Hepatocyte (in vitro differentiated cells): Measurements from ENCODE around the gene C14orf119. TPM values are rescaled to one million over a fixed set of nuclear protein-coding genes. Genes with fewer than 3 reads are reported as not detected.

Source experiments
- DNase-seq: peaks from one replicate; pipeline ENCODE4 v3.0.0-alpha.2; 2016; ENCODE audit warnings: low spot score
- H2AFZ ChIP-seq: fragments of 200-600 bp; sonication (generic); 2 replicates; pipeline ENCODE4 v1.6.0; 2016; ENCODE audit warnings: antibody characterized with exemption, mild to moderate bottlenecking
- H3K27ac ChIP-seq: fragments of 200-600 bp; sonication (generic); 2 replicates; pipeline ENCODE4 v1.5.1; 2016; ENCODE audit warnings: mild to moderate bottlenecking
- H3K27me3 ChIP-seq: fragments of 200-600 bp; sonication (generic); 2 replicates; pipeline ENCODE4 v1.6.1; 2016
- H3K36me3 ChIP-seq: fragments of 200-600 bp; sonication (generic); replicated peaks from 2 replicates; pipeline ENCODE4 v1.5.1; 2016; ENCODE audit warnings: low read depth; ENCODE audit not compliant: insufficient read depth
- H3K4me1 ChIP-seq: fragments of 200-600 bp; sonication (generic); 2 replicates; pipeline ENCODE4 v1.5.1; 2016; ENCODE audit warnings: mild to moderate bottlenecking, moderate library complexity; ENCODE audit not compliant: insufficient read depth
- H3K4me2 ChIP-seq: fragments of 200-600 bp; sonication (generic); 2 replicates; pipeline ENCODE4 v1.6.0; 2016
- H3K4me3 ChIP-seq: fragments of 200-600 bp; sonication (generic); 2 replicates; pipeline ENCODE4 v1.5.1; 2016; ENCODE audit warnings: mild to moderate bottlenecking
- H3K79me2 ChIP-seq: fragments of 200-600 bp; sonication (generic); 2 replicates; pipeline ENCODE4 v1.6.0; 2017; ENCODE audit warnings: mild to moderate bottlenecking
- H3K9me2 ChIP-seq: fragments of 200-600 bp; sonication (generic); replicated peaks from 2 replicates; pipeline ENCODE4 v1.6.0; 2017; ENCODE audit warnings: mild to moderate bottlenecking; ENCODE audit not compliant: insufficient read depth
- H3K9me3 ChIP-seq: fragments of 200-600 bp; sonication (generic); 2 replicates; pipeline ENCODE4 v1.5.1; 2016; ENCODE audit warnings: low read depth, mild to moderate bottlenecking
- H4K20me1 ChIP-seq: fragments of 200-600 bp; sonication (generic); 2 replicates; pipeline ENCODE4 v1.6.0; 2016; ENCODE audit warnings: mild to moderate bottlenecking; ENCODE audit not compliant: insufficient read depth, poor library complexity, severe bottlenecking
- EZH2 ChIP-seq: fragments of 200-600 bp; sonication (generic); IDR thresholded peaks from 2 replicates; pipeline ENCODE4 v1.6.1; 2016; ENCODE audit warnings: antibody characterized with exemption, mild to moderate bottlenecking, borderline replicate concordance
- EZH2phosphoT487 ChIP-seq: fragments of 200-600 bp; sonication (generic); IDR thresholded peaks from one replicate; pipeline ENCODE4 v1.6.1; 2018; ENCODE audit warnings: antibody characterized with exemption, mild to moderate bottlenecking, low read depth, moderate library complexity; ENCODE audit not compliant: unreplicated experiment, severe bottlenecking
- WGBS: methylation state at CpG from one replicate; pipeline ENCODE4 v1.1.6; 2016; ENCODE audit warnings: low lambda C conversion rate; ENCODE audit errors: missing lambda C conversion rate; 5-methylcytosine and 5-hydroxymethylcytosine counted together
- polyA plus RNA-seq: library from polyadenylated mRNA; unstranded; fragments of >200 nt; fragmentation: Nextera tagmentation; extraction: Ambion mirVana; gene quantifications from 2 replicates; pipeline ENCODE4 v1.2.1, GENCODE V29; 2016
- total RNA-seq: library from RNA; depleted of rRNA; stranded (reverse); fragments of >200 nt; gene quantifications from 2 replicates; pipeline ENCODE4 v1.2.3, GENCODE V29; 2014
- TF ChIP-seq, protein P1 (sequence below): fragments of 200-600 bp; sonication (generic); IDR thresholded peaks from 2 replicates; pipeline ENCODE4 v1.5.1; 2016; ENCODE audit warnings: antibody characterized with exemption, mild to moderate bottlenecking; ENCODE audit not compliant: poor library complexity

C14orf119 gene, protein sequence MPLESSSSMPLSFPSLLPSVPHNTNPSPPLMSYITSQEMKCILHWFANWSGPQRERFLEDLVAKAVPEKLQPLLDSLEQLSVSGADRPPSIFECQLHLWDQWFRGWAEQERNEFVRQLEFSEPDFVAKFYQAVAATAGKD
- total RNA-seq (47.7 and 64.9 TPM in 2 replicates), polyA plus RNA-seq (118 and 146 TPM in 2 replicates)

DNA sequence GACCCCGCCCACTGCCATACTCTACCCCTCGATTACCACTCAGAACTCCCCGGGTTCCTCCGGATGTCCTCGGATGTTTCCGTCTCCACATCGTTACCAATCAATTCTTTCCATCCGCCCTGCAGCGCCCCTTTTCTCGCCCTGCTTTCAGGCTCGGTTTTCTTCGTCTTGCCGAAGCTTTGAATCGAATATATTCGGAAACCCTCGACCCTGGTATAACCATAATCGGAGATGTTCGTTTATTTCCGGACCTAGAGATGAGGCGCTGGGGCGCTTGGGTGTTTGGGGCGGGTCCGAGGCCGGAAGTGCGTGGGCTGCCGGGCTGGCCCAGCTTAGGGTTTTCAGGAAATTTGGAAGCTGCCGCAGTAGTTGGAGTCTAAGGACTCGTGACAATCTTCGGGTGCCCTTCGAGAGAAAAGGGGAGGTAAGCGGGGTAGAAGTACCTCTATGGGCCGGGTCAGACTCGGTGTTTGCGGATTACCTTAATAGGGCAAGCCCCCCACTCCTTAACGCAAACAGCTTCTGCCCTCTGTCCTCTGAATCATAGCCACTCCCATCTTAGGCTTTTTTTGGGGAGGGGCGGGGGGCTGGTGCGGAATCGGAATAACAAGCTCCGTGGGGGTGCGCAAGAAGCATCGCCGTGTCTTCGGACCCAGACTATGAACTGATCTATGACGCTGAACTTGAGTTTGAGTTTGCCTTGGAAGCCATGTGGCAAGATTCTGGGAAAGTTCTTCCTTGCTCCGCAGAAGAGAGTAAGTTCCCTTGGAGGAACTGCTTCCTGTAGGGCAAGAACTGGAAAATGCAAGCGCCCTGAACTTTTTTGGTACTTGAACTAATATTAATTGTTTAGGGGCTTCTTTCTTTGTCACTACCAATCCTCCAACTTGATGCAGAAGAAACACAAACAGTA, at the start of gene C14orf119:
C14orf119 (plus strand) TSS at position 310 of the 913 bp plus-strand sequence. CDS start 2,154 bp downstream, outside the sequence.
- Histone ChIP-seq H3K9me2 (no peaks in the 10 kb centered on the region), H3K79me2 (peaks cover 73% of the 10 kb centered on the region), H3K4me3 (peak within 1 kb of the TSS; percentile 51), H3K36me3 (no peaks in the 10 kb centered on the region), H3K9me3 (no peaks in the 10 kb centered on the region), H3K27ac (peak within 1 kb of the TSS; percentile 91), H3K27me3 (no peaks in the 10 kb centered on the region), H2AFZ (peak within 1 kb of the TSS; percentile 13), H3K4me2 (peak within 1 kb of the TSS; percentile 93), H3K4me1 (peaks cover 18% of the 10 kb centered on the region), H4K20me1 (peaks cover 31% of the 10 kb centered on the region)
- 1% methylated on average over 46 of the region's 46 CpGs for WGBS
- TF ChIP-seq EZH2phosphoT487: no peak
- no peak for TF ChIP-seq EZH2
- TF ChIP-seq, protein P1, sequence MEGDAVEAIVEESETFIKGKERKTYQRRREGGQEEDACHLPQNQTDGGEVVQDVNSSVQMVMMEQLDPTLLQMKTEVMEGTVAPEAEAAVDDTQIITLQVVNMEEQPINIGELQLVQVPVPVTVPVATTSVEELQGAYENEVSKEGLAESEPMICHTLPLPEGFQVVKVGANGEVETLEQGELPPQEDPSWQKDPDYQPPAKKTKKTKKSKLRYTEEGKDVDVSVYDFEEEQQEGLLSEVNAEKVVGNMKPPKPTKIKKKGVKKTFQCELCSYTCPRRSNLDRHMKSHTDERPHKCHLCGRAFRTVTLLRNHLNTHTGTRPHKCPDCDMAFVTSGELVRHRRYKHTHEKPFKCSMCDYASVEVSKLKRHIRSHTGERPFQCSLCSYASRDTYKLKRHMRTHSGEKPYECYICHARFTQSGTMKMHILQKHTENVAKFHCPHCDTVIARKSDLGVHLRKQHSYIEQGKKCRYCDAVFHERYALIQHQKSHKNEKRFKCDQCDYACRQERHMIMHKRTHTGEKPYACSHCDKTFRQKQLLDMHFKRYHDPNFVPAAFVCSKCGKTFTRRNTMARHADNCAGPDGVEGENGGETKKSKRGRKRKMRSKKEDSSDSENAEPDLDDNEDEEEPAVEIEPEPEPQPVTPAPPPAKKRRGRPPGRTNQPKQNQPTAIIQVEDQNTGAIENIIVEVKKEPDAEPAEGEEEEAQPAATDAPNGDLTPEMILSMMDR: no peak
- peak; percentile 100 for DNase-seq

DNA sequence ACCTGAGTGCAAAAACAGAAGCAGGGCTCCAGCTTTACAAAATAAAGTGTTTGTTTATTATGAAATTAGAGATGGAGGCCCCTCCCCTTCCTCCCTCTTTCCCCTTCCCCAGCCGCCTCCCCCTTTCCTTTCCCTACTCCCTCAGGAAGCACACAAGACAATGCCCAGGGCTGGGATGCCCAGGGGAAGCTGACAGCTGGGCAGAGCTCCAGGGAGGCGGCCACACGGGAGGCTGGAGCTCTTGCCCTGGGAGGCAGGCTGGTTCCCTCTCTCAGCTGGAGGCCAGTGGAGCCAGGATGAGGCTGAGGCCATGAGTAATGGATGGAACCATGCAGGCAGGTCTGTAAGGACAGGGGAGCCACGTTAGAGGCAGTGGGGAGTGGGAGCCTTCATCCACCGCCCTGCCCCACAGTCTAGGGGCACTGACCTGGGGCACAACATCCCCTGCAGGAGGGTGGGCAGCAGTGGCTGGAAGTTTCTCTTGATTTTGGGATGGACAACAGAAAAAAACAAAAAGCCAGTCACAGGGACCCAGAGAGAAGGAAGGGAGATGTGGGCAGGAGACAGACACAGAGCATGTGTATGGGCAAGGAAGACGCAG, 48.2 kb upstream of the C14orf119 start:
- Histone ChIP-seq H3K9me2 (no peaks in the 10 kb centered on the region), H3K27ac (no peak overlapping the region), H3K9me3 (no peaks in the 10 kb centered on the region), H3K36me3 (no peaks in the 10 kb centered on the region), H3K4me2 (no peak overlapping the region), H3K4me3 (no peak overlapping the region), H3K27me3 (no peaks in the 10 kb centered on the region), H3K4me1 (no peaks in the 10 kb centered on the region), H3K79me2 (no peaks in the 10 kb centered on the region), H2AFZ (no peak overlapping the region), H4K20me1 (no peaks in the 10 kb centered on the region)
- WGBS: 78% methylated on average over 6 of the region's 6 CpGs
- DNase-seq: no peak
- TF ChIP-seq EZH2 (no peak), EZH2phosphoT487 (no peak)
- TF ChIP-seq, protein P1: no peak

DNA sequence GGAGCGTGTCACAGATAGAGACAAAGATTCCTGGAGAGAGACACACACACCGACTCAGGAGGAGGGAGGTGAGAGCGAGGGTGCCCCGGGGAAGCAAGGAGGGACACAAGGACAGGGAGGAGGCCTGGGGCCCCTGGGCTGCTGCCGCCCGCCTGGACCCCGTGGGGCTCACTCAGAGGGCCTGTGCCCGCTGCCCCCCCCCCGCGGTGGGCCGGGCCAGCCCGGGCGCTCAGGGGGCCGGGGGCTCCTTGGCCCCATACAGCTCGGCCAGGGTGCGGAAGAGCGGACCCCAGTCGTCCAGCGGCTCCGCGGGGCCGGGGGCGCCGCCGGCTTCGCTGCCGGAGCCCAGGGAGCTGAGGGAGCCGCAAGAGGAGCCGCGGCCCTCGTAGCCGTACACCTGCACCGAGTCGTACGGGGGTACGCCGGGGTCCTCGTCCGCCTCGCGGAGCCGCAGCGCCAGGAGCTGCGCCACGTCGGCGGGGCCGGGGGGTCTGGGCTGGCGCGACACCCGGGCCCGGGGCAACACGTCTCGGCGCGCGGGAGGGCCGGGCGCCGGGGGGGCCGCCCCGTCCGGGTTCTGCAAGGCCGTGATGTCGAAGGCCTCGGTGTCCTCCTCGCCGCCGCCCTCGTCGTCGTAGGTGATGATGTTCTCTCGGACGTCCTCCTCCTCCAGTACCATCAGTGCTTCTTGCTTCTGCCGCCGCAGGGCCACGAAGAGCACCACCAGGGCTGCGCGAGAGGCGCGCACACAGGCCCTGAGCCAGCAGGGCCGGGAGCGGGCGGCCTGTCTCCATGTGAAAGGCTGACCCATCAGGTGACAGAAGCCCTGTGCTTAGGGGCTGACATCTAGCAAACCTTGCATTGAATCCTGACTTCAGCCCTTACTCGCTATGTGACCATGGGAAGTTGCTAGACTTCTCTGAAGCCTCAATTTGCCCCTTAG, 47.3 kb upstream of the C14orf119 start:
- Histone ChIP-seq H3K27me3 (no peaks in the 10 kb centered on the region), H3K9me2 (no peaks in the 10 kb centered on the region), H3K79me2 (no peaks in the 10 kb centered on the region), H3K4me1 (no peaks in the 10 kb centered on the region), H3K4me2 (no peak overlapping the region), H3K36me3 (no peaks in the 10 kb centered on the region), H4K20me1 (no peaks in the 10 kb centered on the region), H3K9me3 (no peaks in the 10 kb centered on the region), H2AFZ (no peak overlapping the region), H3K4me3 (no peak overlapping the region), H3K27ac (no peak overlapping the region)
- no peak for TF ChIP-seq EZH2phosphoT487
- TF ChIP-seq, protein P1: no peak
- TF ChIP-seq EZH2: no peak
- DNase-seq: no peak
- WGBS: 97% methylated on average over 21 of the region's 85 CpGs
